Measurements from ENCODE around the gene SERPINH1.

Gene SERPINH1

DNA sequence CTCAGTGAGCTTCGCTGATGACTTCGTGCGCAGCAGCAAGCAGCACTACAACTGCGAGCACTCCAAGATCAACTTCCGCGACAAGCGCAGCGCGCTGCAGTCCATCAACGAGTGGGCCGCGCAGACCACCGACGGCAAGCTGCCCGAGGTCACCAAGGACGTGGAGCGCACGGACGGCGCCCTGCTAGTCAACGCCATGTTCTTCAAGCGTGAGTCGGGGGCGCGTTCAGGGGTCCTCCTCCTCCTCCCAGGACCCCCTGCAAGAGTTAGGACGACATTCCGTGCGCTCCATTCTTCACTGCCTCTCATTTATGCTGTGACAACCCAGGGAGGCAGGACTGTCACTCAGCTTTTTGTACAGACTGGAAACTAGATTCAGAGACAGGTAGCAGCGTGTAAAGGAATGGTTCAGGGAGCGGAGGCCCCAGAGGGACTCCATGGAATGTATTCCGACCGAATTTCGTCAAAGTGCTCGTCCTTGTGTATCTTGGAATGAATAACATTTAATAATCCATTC lies 4.8 kb downstream of the SERPINH1 start:
- DNase-seq (ENCODE audit: low read depth): no peak
- TF ChIP-seq, protein P1, sequence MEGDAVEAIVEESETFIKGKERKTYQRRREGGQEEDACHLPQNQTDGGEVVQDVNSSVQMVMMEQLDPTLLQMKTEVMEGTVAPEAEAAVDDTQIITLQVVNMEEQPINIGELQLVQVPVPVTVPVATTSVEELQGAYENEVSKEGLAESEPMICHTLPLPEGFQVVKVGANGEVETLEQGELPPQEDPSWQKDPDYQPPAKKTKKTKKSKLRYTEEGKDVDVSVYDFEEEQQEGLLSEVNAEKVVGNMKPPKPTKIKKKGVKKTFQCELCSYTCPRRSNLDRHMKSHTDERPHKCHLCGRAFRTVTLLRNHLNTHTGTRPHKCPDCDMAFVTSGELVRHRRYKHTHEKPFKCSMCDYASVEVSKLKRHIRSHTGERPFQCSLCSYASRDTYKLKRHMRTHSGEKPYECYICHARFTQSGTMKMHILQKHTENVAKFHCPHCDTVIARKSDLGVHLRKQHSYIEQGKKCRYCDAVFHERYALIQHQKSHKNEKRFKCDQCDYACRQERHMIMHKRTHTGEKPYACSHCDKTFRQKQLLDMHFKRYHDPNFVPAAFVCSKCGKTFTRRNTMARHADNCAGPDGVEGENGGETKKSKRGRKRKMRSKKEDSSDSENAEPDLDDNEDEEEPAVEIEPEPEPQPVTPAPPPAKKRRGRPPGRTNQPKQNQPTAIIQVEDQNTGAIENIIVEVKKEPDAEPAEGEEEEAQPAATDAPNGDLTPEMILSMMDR (conservative IDR thresholded peaks at IDR 0.05; ENCODE audit: control insufficient read depth, insufficient read depth, low read depth, low read length): no peak
- no peak overlapping the region for H3K4me3 ChIP-seq (ENCODE audit: control insufficient read depth, low read depth, low read length)

DNA sequence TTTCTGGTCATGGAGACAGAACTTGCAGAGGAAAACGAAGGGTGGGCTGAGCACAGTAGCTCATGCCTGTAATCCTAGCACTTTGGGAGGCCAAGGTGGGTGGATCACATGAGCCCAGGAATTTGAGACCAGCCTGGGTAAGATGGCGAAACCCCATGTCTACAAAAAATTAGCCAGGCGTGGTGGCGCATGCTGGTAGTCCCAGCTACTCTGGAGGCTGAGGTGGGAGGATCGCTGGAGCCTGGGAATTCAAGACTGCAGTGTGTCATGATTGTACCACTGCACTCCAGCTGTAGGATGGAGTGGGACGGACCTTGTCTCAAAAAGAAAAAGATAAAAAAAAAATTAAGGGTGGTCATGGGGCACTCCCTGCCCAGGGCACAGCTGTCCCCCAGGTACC lies 5.9 kb downstream of the SERPINH1 start:
- no peak overlapping the region for H3K4me3 ChIP-seq (ENCODE audit: control insufficient read depth, low read depth, low read length)
- peak; percentile 48 for DNase-seq (ENCODE audit: low read depth)
- TF ChIP-seq, protein P1 (conservative IDR thresholded peaks at IDR 0.05; ENCODE audit: control insufficient read depth, insufficient read depth, low read depth, low read length): no peak

- no peak for DNase-seq (ENCODE audit: low read depth)
- TF ChIP-seq, protein P1 (conservative IDR thresholded peaks at IDR 0.05; ENCODE audit: control insufficient read depth, insufficient read depth, low read depth, low read length): no peak
- H3K4me3 ChIP-seq (ENCODE audit: control insufficient read depth, low read depth, low read length): no peak overlapping the region
Observed at GRCh38 chr11:75568616-75569219, 6.7 kb downstream of the SERPINH1 start.

- DNase-seq (ENCODE audit: low read depth): no peak
- TF ChIP-seq, protein P1 (conservative IDR thresholded peaks at IDR 0.05; ENCODE audit: control insufficient read depth, insufficient read depth, low read depth, low read length): no peak
Observed at GRCh38 chr11:75570559-75571139, 8.6 kb downstream of the SERPINH1 start.

GRCh38 chr11:75571625-75572024 lies 9.6 kb downstream of the SERPINH1 start:
- no peak for DNase-seq (ENCODE audit: low read depth)
- TF ChIP-seq, protein P1 (conservative IDR thresholded peaks at IDR 0.05; ENCODE audit: control insufficient read depth, insufficient read depth, low read depth, low read length): no peak
- no peak overlapping the region for H3K4me3 ChIP-seq (ENCODE audit: control insufficient read depth, low read depth, low read length)

More at GRCh38 chr11:75570559-75571139, 8.6 kb downstream of the SERPINH1 start:
- no peak overlapping the region for H3K4me3 ChIP-seq (ENCODE audit: control insufficient read depth, low read depth, low read length)

DNA sequence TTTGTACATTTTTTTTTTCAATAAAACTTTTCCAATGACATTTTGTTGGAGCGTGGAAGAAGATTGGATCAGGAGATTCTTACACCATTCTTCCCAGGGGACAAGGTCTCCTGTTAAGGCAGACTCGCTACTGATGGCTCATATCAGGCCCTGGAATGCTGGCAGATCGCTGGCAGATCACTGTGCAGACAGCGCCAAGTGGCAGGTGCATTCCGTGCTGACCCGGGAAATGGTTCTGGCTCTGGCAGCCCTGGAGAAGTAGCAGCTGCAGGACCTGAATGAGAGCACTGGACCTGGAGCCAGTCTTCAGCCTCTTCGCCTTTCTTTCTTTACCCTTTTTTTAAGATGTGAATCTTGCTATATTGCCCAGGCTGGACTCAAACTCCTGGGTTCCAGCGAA lies 10.7 kb downstream of the SERPINH1 start:
- TF ChIP-seq, protein P1 (conservative IDR thresholded peaks at IDR 0.05; ENCODE audit: control insufficient read depth, insufficient read depth, low read depth, low read length): no peak
- H3K4me3 ChIP-seq (ENCODE audit: control insufficient read depth, low read depth, low read length): no peak overlapping the region
- no peak for DNase-seq (ENCODE audit: low read depth)
